Fibroblast of lung (primary cell): ENCODE data around the gene TMCO1. TPM values are rescaled to one million over a fixed set of nuclear protein-coding genes. Genes with fewer than 3 reads are reported as not detected.
"Not testable (repeated sequence)": the region's sequence is repeated elsewhere in the genome, so short reads cannot be mapped to it uniquely, and the experiment has no call there.

ENCODE experiments used
- DNase-seq, 2 donors: peaks; one replicate each; pipeline versions ENCODE4 v3.0.0 to v3.0.0-alpha.2; 2010; ENCODE audit warnings: low read depth in 2 of 2
- H2AFZ ChIP-seq: 2 replicates; pipeline ENCODE4 v1.5.1; 2012; ENCODE audit warnings: low read length, control low read depth, inconsistent platforms
- H3K27ac ChIP-seq: 2 replicates; pipeline ENCODE4 v1.5.1; 2011; ENCODE audit warnings: low read length, control low read depth; ENCODE audit not compliant: insufficient read depth
- H3K27me3 ChIP-seq: 2 replicates; pipeline ENCODE4 v1.5.1; 2011; ENCODE audit warnings: mild to moderate bottlenecking, low read length; ENCODE audit not compliant: control insufficient read depth, insufficient read depth
- H3K36me3 ChIP-seq: 2 replicates; pipeline ENCODE4 v1.5.1; 2011; ENCODE audit warnings: low read length; ENCODE audit not compliant: control insufficient read depth, insufficient read depth
- H3K4me1 ChIP-seq: 2 replicates; pipeline ENCODE4 v1.5.1; 2011; ENCODE audit warnings: low read length; ENCODE audit not compliant: control insufficient read depth, insufficient read depth; ENCODE audit errors: extremely low read depth
- H3K4me2 ChIP-seq: 2 replicates; pipeline ENCODE4 v1.5.1; 2011; ENCODE audit warnings: low read length, control low read depth; ENCODE audit not compliant: insufficient read depth; ENCODE audit errors: extremely low read depth
- H3K4me3 ChIP-seq, 4 experiments: fragments of 200-600 bp in 1 of 4; sonication (generic) in 1 of 4; replicated peaks in 1 of 4; 2 replicates each; pipeline ENCODE4 v1.5.1; 2011 to 2016; ENCODE audit warnings: low read length in 4 of 4, low read depth in 3 of 4, mild to moderate bottlenecking in 3 of 4, control low read depth in 2 of 4, inconsistent platforms in 1 of 4, mixed read lengths in 1 of 4; ENCODE audit not compliant: insufficient read depth in 1 of 4; ENCODE audit errors: control extremely low read depth in 1 of 4
- H3K79me2 ChIP-seq: 2 replicates; pipeline ENCODE4 v1.5.1; 2012; ENCODE audit warnings: mild to moderate bottlenecking, low read length, inconsistent platforms; ENCODE audit not compliant: control insufficient read depth, insufficient read depth
- H3K9ac ChIP-seq: 2 replicates; pipeline ENCODE4 v1.5.1; 2011; ENCODE audit warnings: mild to moderate bottlenecking, low read length, control low read depth; ENCODE audit not compliant: insufficient read depth
- H3K9me3 ChIP-seq: 2 replicates; pipeline ENCODE4 v1.5.1; 2012; ENCODE audit warnings: low read depth, low read length; ENCODE audit not compliant: control insufficient read depth, insufficient read depth
- H4K20me1 ChIP-seq: 2 replicates; pipeline ENCODE4 v1.5.1; 2011; ENCODE audit warnings: low read length; ENCODE audit not compliant: control insufficient read depth, insufficient read depth; ENCODE audit errors: extremely low read depth
- EZH2 ChIP-seq: IDR thresholded peaks from 2 replicates; pipeline ENCODE4 v1.5.1; 2012; ENCODE audit warnings: low read length, control low read depth, mild to moderate bottlenecking; ENCODE audit errors: missing control alignments
- polyA plus RNA-seq, 2 donors: library from polyadenylated mRNA; depleted of rRNA in 1 of 2; stranded (reverse) in 1 of 2; unstranded in 1 of 2; fragments of >200 nt; gene quantifications; 2 replicates each; pipeline ENCODE4 v1.2.1, GENCODE V29; 2011 to 2012; ENCODE audit warnings: missing spikeins in 1 of 2
- total RNA-seq: library from RNA; depleted of rRNA; stranded (reverse); fragments of >200 nt; gene quantifications from 2 replicates; pipeline ENCODE4 v1.2.1, GENCODE V29; 2014
- TF ChIP-seq, protein P1 (sequence below), 2 donors: IDR thresholded peaks in 1 of 2; conservative IDR thresholded peaks in 1 of 2; 1 replicate in 1 of 2; 2 replicates in 1 of 2; pipeline ENCODE4 v1.5.1; 2011 to 2012; ENCODE audit warnings: low read length in 2 of 2, control low read depth in 1 of 2, inconsistent platforms in 1 of 2, low read depth in 1 of 2, mild to moderate bottlenecking in 1 of 2

The TMCO1 gene
- total and polyA plus RNA-seq, 2 donors (not counting 1 experiment from before 2014, with no cell fraction given): 70.2 to 198 TPM

DNA sequence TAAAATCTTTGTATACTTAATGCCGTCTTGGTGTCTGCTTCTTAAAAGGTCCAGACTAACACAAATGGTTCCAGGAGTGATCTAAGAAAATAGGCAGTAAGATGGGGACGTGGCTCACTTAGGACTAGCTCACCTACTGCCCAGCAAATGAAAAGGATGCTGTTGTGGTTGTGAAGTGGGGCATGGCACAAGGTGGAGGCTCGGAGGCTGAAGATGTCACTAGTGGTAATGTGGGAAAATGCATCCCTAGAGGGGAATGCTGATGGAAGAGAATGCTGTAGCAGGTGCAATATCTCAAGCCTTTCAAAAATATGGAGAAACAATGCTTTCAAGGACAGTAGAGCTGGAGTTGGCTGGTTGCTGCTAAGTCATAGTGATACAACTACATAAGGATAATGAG lies 47.5 kb upstream of the TMCO1 start:
- no peaks in the 10 kb centered on the region for H3K27me3 ChIP-seq
- H3K4me3 ChIP-seq: no peak overlapping the region
- H3K79me2 ChIP-seq: no peaks in the 10 kb centered on the region
- no peaks in the 10 kb centered on the region for H3K36me3 ChIP-seq
- no peak for DNase-seq
- H3K27ac ChIP-seq: no peak overlapping the region
- no peak overlapping the region for H3K4me2 ChIP-seq
- no peaks in the 10 kb centered on the region for H4K20me1 ChIP-seq
- no peaks in the 10 kb centered on the region for H3K4me1 ChIP-seq
- no peak overlapping the region for H2AFZ ChIP-seq
- no peak for TF ChIP-seq EZH2
- TF ChIP-seq, protein P1, sequence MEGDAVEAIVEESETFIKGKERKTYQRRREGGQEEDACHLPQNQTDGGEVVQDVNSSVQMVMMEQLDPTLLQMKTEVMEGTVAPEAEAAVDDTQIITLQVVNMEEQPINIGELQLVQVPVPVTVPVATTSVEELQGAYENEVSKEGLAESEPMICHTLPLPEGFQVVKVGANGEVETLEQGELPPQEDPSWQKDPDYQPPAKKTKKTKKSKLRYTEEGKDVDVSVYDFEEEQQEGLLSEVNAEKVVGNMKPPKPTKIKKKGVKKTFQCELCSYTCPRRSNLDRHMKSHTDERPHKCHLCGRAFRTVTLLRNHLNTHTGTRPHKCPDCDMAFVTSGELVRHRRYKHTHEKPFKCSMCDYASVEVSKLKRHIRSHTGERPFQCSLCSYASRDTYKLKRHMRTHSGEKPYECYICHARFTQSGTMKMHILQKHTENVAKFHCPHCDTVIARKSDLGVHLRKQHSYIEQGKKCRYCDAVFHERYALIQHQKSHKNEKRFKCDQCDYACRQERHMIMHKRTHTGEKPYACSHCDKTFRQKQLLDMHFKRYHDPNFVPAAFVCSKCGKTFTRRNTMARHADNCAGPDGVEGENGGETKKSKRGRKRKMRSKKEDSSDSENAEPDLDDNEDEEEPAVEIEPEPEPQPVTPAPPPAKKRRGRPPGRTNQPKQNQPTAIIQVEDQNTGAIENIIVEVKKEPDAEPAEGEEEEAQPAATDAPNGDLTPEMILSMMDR (conservative IDR thresholded peaks at IDR 0.05 in 1 of 2, IDR thresholded peaks at IDR 0.05 in 1 of 2; ENCODE audit: low read depth in 1 of 2, low read length in 2 of 2): no peak
- no peak overlapping the region for H3K9ac ChIP-seq
- H3K9me3 ChIP-seq: no peaks in the 10 kb centered on the region

DNA sequence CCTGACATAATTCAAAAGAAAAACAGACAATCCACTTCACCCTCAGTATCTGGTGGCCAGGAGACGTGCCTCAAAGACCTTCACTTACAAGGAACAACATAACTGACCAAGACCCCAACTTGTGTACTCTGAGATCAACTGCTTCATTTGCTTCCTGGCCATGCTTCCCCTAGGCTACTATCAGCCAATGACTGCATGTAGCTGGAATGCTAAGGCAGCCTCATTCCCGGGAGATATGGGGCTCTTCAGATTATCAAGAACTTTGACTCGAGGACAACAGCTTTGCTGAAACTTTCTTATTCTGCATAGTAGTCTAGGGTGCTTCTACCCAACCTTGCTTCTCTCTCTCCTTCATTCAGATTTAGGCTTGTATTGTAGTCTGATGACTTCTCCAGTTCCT lies 47.1 kb upstream of the TMCO1 start:
- H2AFZ ChIP-seq: no peak overlapping the region
- no peaks in the 10 kb centered on the region for H3K27me3 ChIP-seq
- no peaks in the 10 kb centered on the region for H3K4me1 ChIP-seq
- DNase-seq: peak in 1 of 2 donors; percentile 44
- no peaks in the 10 kb centered on the region for H4K20me1 ChIP-seq
- no peak overlapping the region for H3K9ac ChIP-seq
- H3K27ac ChIP-seq: no peak overlapping the region
- no peak overlapping the region for H3K4me2 ChIP-seq
- H3K9me3 ChIP-seq: no peaks in the 10 kb centered on the region
- no peaks in the 10 kb centered on the region for H3K79me2 ChIP-seq
- H3K4me3 ChIP-seq: no peak overlapping the region
- no peaks in the 10 kb centered on the region for H3K36me3 ChIP-seq
- TF ChIP-seq, protein P1 (conservative IDR thresholded peaks at IDR 0.05 in 1 of 2, IDR thresholded peaks at IDR 0.05 in 1 of 2; ENCODE audit: low read depth in 1 of 2, low read length in 2 of 2): no peak
- TF ChIP-seq EZH2: no peak

DNA sequence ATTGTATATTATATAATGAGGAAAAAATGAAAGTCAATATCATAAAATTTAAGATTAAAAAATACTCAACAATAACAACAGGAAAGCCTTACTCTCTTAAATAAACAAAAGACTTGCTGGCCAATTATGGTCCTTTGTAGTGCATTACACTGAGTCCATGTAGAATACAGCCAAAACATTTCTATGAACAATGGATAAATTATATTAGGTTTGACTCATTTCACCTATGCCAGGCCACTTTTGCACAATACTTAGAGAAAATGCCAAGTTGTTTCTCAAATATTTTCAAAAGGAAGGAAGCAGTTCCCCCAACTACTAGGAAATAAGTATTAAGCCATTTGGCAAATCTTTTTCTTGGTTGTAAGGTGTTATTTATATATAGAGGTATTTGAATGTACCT lies 38.9 kb upstream of the TMCO1 start:
- Histone ChIP-seq H3K9ac (no peak overlapping the region), H3K27me3 (no peaks in the 10 kb centered on the region), H3K9me3 (no peaks in the 10 kb centered on the region), H3K4me1 (no peaks in the 10 kb centered on the region), H3K79me2 (no peaks in the 10 kb centered on the region), H3K4me3 (no peak overlapping the region), H3K36me3 (no peaks in the 10 kb centered on the region), H2AFZ (no peak overlapping the region), H3K27ac (no peak overlapping the region), H3K4me2 (no peak overlapping the region), H4K20me1 (peaks cover 2% of the 10 kb centered on the region)
- no peak for DNase-seq
- TF ChIP-seq, protein P1 (conservative IDR thresholded peaks at IDR 0.05 in 1 of 2, IDR thresholded peaks at IDR 0.05 in 1 of 2; ENCODE audit: low read depth in 1 of 2, low read length in 2 of 2): no peak
- no peak for TF ChIP-seq EZH2

DNA sequence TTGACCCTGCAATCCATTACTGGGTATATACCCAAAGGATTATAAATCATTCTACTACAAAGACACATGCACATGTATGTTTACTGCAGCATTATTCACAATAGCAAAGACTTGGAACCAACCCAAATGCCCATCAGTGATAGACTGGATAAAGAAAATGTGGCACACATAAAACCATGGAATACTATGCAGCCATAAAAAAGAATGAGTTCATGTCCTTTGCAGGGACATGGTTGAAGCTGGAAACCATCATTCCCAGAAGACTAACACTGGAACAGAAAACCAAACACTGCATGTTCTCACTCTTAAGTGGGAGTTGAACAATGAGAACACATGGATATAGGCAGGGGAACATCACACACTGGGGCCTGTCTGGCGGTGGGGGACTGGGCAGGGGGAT lies 35.8 kb upstream of the TMCO1 start:
- H3K9ac ChIP-seq, DNase-seq, H4K20me1 ChIP-seq, H3K4me2 ChIP-seq, H3K4me3 ChIP-seq, H3K4me1 ChIP-seq, H3K36me3 ChIP-seq, H3K9me3 ChIP-seq, H3K27me3 ChIP-seq, H2AFZ ChIP-seq, H3K27ac ChIP-seq, H3K79me2 ChIP-seq: not testable (repeated sequence)
